Measurements from ENCODE around the gene UCHL3. TPM values are rescaled to one million over a fixed set of nuclear protein-coding genes. Genes with fewer than 3 reads are reported as not detected.

UCHL3 gene
- total and polyA plus RNA-seq, 2 of the 4 experiments (the other 2 are of a cell fraction): 63.8 to 68.3 TPM

GRCh38 chr13:75506018-75506417 lies 43.6 kb upstream of the UCHL3 start:
- CTCF ChIA-PET: no interaction called here

More at GRCh38 chr13:75506018-75506417, 43.6 kb upstream of the UCHL3 start:
- Histone ChIP-seq H3K27ac (ENCODE audit: insufficient read depth, low read length) (no peak overlapping the region), H2AK9ac (replicated peaks; ENCODE audit: low read depth, low read length, poor library complexity) (no peak overlapping the region), H2BK20ac (ENCODE audit: low read depth, low read length) (no peak overlapping the region), H3K79me1 (ENCODE audit: low read depth in 1 of 2, low read length in 2 of 2) (no peaks in the 10 kb centered on the region), H3K4me3 (ENCODE audit: insufficient read depth, low read depth, low read length) (no peak overlapping the region), H3K23ac (ENCODE audit: low read depth, low read length) (no peak overlapping the region), H3K9me3 (ENCODE audit: control insufficient read depth, insufficient read depth, low read length) (no peaks in the 10 kb centered on the region), H2BK5ac (ENCODE audit: low read depth, low read length, poor library complexity, severe bottlenecking) (no peak overlapping the region), H3K9ac (ENCODE audit: low read depth, low read length) (no peak overlapping the region), H2AK5ac (ENCODE audit: low read depth, low read length) (no peak overlapping the region), H3K56ac (ENCODE audit: extremely low read depth, insufficient read depth, low read length) (no peak overlapping the region), H4K91ac (ENCODE audit: insufficient read depth, low read depth, low read length) (no peak overlapping the region), H3K18ac (ENCODE audit: low read depth, low read length) (no peak overlapping the region), H3K4me1 (ENCODE audit: control insufficient read depth, insufficient read depth, low read length) (no peaks in the 10 kb centered on the region), H3K4me2 (ENCODE audit: low read depth, low read length) (no peak overlapping the region), H2AFZ (replicated peaks; ENCODE audit: low read length, poor library complexity) (no peak overlapping the region), H4K5ac (ENCODE audit: low read depth, low read length) (no peak overlapping the region), H3K4ac (ENCODE audit: low read depth, low read length) (no peak overlapping the region), H2BK120ac (ENCODE audit: low read depth, low read length) (no peak overlapping the region), H2BK15ac (ENCODE audit: low read depth, low read length) (no peak overlapping the region), H3K36me3 (ENCODE audit: control insufficient read depth, insufficient read depth, low read length) (no peaks in the 10 kb centered on the region), H3K9me1 (ENCODE audit: insufficient read depth, low read length) (no peaks in the 10 kb centered on the region), H3K27me3 (ENCODE audit: control insufficient read depth, insufficient read depth, low read length) (no peaks in the 10 kb centered on the region), H3K14ac (replicated peaks; ENCODE audit: low read depth, low read length) (no peak overlapping the region), H4K8ac (ENCODE audit: low read depth in 2 of 2, low read length in 2 of 2) (no peak overlapping the region), H4K20me1 (ENCODE audit: insufficient read depth, low read length) (no peaks in the 10 kb centered on the region)
- TF ChIP-seq USF2 (IDR thresholded peaks at IDR 0.05; ENCODE audit: low read depth, low read length) (no peak), CHD1 (IDR thresholded peaks at IDR 0.05; ENCODE audit: low read depth, low read length) (no peak), FOS (IDR thresholded peaks at IDR 0.05; ENCODE audit: low read depth, low read length) (no peak), RAD21 (IDR thresholded peaks at IDR 0.05; ENCODE audit: low read length) (no peak), POLR2A (IDR thresholded peaks at IDR 0.05; ENCODE audit: low read depth, low read length) (no peak), NFE2L2 (IDR thresholded peaks at IDR 0.05; ENCODE audit: low read depth, low read length) (no peak)
- in situ Hi-C loops (cut with MboI; ENCODE audit: low sequenced_read_pairs) (no loop called here), intact Hi-C loops (cut with micrococcal nuclease) (no loop called here), dilution Hi-C loops (cut with HindIII; ENCODE audit: low sequenced_read_pairs, unreplicated experiment) (no loop called here)
- ATAC-seq (ENCODE audit: low read depth): no peak
- BruUV-seq (replicated peaks): no TSS peak
- no CpG with 5 or more reads among the region's 1 CpG for WGBS, 2 experiments (ENCODE audit: extremely low coverage in 2 of 2, insufficient read length in 1 of 2)
- POLR2A ChIA-PET (ENCODE audit: unreplicated experiment): no interaction called here
- no peak for DNase-seq
